WTC11 (cell line): ENCODE results near the gene DLG1. TPM values are rescaled to one million over a fixed set of nuclear protein-coding genes. Genes with fewer than 3 reads are reported as not detected.

Source experiments
- ATAC-seq: fragments of 200-7000 bp; cut with Tn5 transposase; 2 replicates; pipeline ENCODE4 v1.10.0; 2021; ENCODE audit warnings: mild to moderate bottlenecking, moderate library complexity
- CTCF ChIA-PET: fragments of 300-600 bp; sonication (Branson Sonifier 250); formaldehyde crosslinking; loops from one replicate; lab custom pipeline; 2021; ENCODE audit warnings: antibody characterized with exemption; lab: Charles Lee
- POLR2A ChIA-PET: fragments of 350-600 bp; sonication (Branson Sonifier 250); formaldehyde crosslinking; loops from one replicate; lab custom pipeline; 2021; ENCODE audit warnings: antibody characterized with exemption; lab: Charles Lee
- DNase-seq: peaks from one replicate; pipeline ENCODE4 v3.0.0; 2021; ENCODE audit warnings: low spot score
- H3K27ac Mint-ChIP-seq: 2 replicates; pipeline ENCODE4 v1.8.0; 2021; ENCODE audit warnings: mixed read lengths
- H3K27me3 Mint-ChIP-seq: 2 replicates; pipeline ENCODE4 v1.8.0; 2021; ENCODE audit warnings: low read depth, mild to moderate bottlenecking, moderate library complexity, mixed read lengths
- H3K36me3 Mint-ChIP-seq: 2 replicates; pipeline ENCODE4 v1.8.0; 2021; ENCODE audit warnings: mixed read lengths
- H3K4me1 Mint-ChIP-seq: 2 replicates; pipeline ENCODE4 v1.8.0; 2022; ENCODE audit warnings: mixed read lengths
- H3K4me3 Mint-ChIP-seq: 2 replicates; pipeline ENCODE4 v1.8.0; 2021; ENCODE audit warnings: mild to moderate bottlenecking, moderate library complexity, mixed read lengths
- H3K9me3 Mint-ChIP-seq: 2 replicates; pipeline ENCODE4 v1.8.0; 2021; ENCODE audit warnings: mixed read lengths
- ATF6 ChIP-seq: sonication (generic); formaldehyde crosslinking; IDR thresholded peaks from 2 replicates; pipeline ENCODE4 v1.8.1; 2023; ENCODE audit warnings: mild to moderate bottlenecking, missing genetic modification reagents
- E2F5 ChIP-seq: sonication (generic); formaldehyde crosslinking; IDR thresholded peaks from 2 replicates; pipeline ENCODE4 v1.8.1; 2022; ENCODE audit warnings: mild to moderate bottlenecking, moderate library complexity, missing genetic modification reagents
- FOXK1 ChIP-seq: sonication (generic); formaldehyde crosslinking; IDR thresholded peaks from 2 replicates; pipeline ENCODE4 v1.8.0; 2022; ENCODE audit warnings: mild to moderate bottlenecking, moderate library complexity, missing genetic modification reagents
- HMGXB4 ChIP-seq: sonication (generic); formaldehyde crosslinking; IDR thresholded peaks from 2 replicates; pipeline ENCODE4 v1.8.1; 2023; ENCODE audit warnings: mild to moderate bottlenecking, moderate library complexity, missing genetic modification reagents
- JUN ChIP-seq: sonication (generic); formaldehyde crosslinking; IDR thresholded peaks from 2 replicates; pipeline ENCODE4 v1.8.0; 2023; ENCODE audit warnings: mild to moderate bottlenecking, missing genetic modification reagents
- KAT7 ChIP-seq: sonication (generic); formaldehyde crosslinking; IDR thresholded peaks from 2 replicates; pipeline ENCODE4 v1.8.1; 2023; ENCODE audit warnings: missing genetic modification reagents, mild to moderate bottlenecking, borderline replicate concordance
- NFE2L1 ChIP-seq: sonication (generic); formaldehyde crosslinking; IDR thresholded peaks from 2 replicates; pipeline ENCODE4 v1.8.1; 2023; ENCODE audit warnings: missing genetic modification reagents
- SP1 ChIP-seq: sonication (generic); formaldehyde crosslinking; conservative IDR thresholded peaks from 2 replicates; pipeline ENCODE4 v1.8.1; 2022; ENCODE audit warnings: missing genetic modification reagents
- TEAD4 ChIP-seq: sonication (generic); formaldehyde crosslinking; IDR thresholded peaks from 2 replicates; pipeline ENCODE4 v1.8.0; 2022; ENCODE audit warnings: mild to moderate bottlenecking, missing genetic modification reagents
- TP53 ChIP-seq: sonication (generic); formaldehyde crosslinking; IDR thresholded peaks from 2 replicates; pipeline ENCODE4 v1.8.1; 2023; ENCODE audit warnings: mild to moderate bottlenecking, missing genetic modification reagents
- ZBTB21 ChIP-seq: sonication (generic); formaldehyde crosslinking; IDR thresholded peaks from 2 replicates; pipeline ENCODE4 v1.8.1; 2023; ENCODE audit warnings: mild to moderate bottlenecking, missing genetic modification reagents, borderline replicate concordance
- ZNF263 ChIP-seq: sonication (generic); formaldehyde crosslinking; IDR thresholded peaks from 2 replicates; pipeline ENCODE4 v1.8.1; 2022; ENCODE audit warnings: low read depth, mild to moderate bottlenecking, moderate library complexity, missing genetic modification reagents
- ZNF423 ChIP-seq: fragments of 250-450 bp; sonication (Bioruptor Pico); IDR thresholded peaks from 2 replicates; pipeline ENCODE4 v2.1.2; 2022; ENCODE audit warnings: mild to moderate bottlenecking, moderate library complexity
- total RNA-seq: library from RNA; stranded (reverse); gene quantifications from 3 replicates; pipeline ENCODE4 v1.2.3, GENCODE V29; 2021
- TF ChIP-seq, protein P1 (sequence below): fragments of 200-600 bp; IDR thresholded peaks from 2 replicates; pipeline ENCODE4 v1.8.0; 2022; ENCODE audit warnings: antibody characterized with exemption
- TF ChIP-seq, protein P2 (sequence below): sonication (generic); formaldehyde crosslinking; IDR thresholded peaks from 2 replicates; pipeline ENCODE4 v1.8.1; 2022; ENCODE audit warnings: missing genetic modification reagents, borderline replicate concordance
- TF ChIP-seq, protein P3 (sequence below): fragments of 250-450 bp; sonication (Bioruptor Pico); IDR thresholded peaks from 2 replicates; pipeline ENCODE4 v1.9.0; 2021; ENCODE audit warnings: mild to moderate bottlenecking

Gene DLG1
- total RNA-seq, 1 experiment from 2014 or later = 81.1 TPM

- Mint-ChIP-seq H3K36me3 (no peaks in the 10 kb centered on the region), H3K4me1 (peaks cover 15% of the 10 kb centered on the region), H3K9me3 (no peaks in the 10 kb centered on the region), H3K27me3 (peaks cover 29% of the 10 kb centered on the region), H3K27ac (no peak overlapping the region), H3K4me3 (no peak overlapping the region)
- TF ChIP-seq, protein P1, sequence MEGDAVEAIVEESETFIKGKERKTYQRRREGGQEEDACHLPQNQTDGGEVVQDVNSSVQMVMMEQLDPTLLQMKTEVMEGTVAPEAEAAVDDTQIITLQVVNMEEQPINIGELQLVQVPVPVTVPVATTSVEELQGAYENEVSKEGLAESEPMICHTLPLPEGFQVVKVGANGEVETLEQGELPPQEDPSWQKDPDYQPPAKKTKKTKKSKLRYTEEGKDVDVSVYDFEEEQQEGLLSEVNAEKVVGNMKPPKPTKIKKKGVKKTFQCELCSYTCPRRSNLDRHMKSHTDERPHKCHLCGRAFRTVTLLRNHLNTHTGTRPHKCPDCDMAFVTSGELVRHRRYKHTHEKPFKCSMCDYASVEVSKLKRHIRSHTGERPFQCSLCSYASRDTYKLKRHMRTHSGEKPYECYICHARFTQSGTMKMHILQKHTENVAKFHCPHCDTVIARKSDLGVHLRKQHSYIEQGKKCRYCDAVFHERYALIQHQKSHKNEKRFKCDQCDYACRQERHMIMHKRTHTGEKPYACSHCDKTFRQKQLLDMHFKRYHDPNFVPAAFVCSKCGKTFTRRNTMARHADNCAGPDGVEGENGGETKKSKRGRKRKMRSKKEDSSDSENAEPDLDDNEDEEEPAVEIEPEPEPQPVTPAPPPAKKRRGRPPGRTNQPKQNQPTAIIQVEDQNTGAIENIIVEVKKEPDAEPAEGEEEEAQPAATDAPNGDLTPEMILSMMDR = peak; percentile 46
- TF ChIP-seq ZBTB21 (no peak), ZNF423 (CRISPR knock-in tag) (peak; percentile 94), KAT7 (0 out of 2 replicates have a peak, but pooled peaks have one; percentile 47), SP1 (peak; percentile 59), HMGXB4 (peak; percentile 69), E2F5 (CRISPR knock-in tag) (peak; percentile 39; the same call in 1 of the 2 replicates), TEAD4 (CRISPR knock-in tag) (no peak), TP53 (peak; percentile 23; the same call in 1 of the 2 replicates), JUN (CRISPR knock-in tag) (no peak), NFE2L1 (CRISPR knock-in tag) (0 out of 2 replicates have a peak, but pooled peaks have one; percentile 23)
- DNase-seq (peak; percentile 59), ATAC-seq (peak; percentile 52)
- ChIA-PET CTCF (interaction anchor here (0.7 to 5.1 kb wide), 11 partner anchors 9 to 61 kb away, joined by 3 to 48 read pairs (median 4); partner anchors contain the start of genes MELTF and NCBP2), POLR2A (interaction anchor here (1.5 kb wide), 1 partner anchor 26 kb away, joined by 4 read pairs; no protein-coding TSS in a partner anchor)
Measured at GRCh38 chr3:197002701-197003454, 295.5 kb downstream of the DLG1 start.

DNA sequence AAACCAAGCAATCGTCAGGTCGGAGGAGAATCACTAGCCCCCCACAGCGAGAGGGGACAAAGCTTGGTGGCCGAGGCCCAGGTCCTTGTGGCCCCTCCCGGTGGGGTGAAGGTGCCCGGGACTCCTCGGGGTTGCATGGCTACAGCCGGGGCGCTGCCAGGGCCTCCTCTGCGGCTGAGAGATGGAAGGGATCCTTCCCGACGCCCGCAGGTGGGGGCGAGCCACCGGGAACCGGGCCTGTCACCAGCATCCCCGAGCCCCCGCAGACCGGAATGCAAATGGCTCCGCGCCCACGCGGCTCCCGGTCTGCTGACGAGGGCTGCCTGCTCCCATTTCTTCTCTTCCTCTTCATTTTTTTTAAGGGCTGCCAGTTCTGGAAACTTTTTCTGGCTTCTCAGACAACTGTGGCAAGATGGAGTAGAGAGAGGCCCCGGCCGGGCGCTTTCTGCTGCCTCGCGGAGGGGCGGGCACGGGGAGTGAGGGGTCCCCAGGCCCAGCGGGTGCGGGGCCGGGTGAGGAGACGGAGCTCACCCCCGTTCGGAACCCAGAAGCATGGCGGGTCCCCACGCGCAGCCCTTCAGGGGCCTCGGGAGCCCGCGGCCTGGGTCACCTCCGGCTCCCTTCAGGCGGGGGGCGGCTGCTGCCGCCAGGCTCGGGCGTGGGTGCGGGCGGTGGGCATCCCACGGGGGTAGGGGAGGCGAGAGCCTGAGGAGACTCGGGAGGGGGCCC, 296.3 kb downstream of the DLG1 start:
- Mint-ChIP-seq H3K27ac (0 out of 2 replicates have a peak overlapping the region, but pooled peaks have one; percentile 76), H3K9me3 (no peaks in the 10 kb centered on the region), H3K4me1 (peaks cover 15% of the 10 kb centered on the region)
- no peak for DNase-seq
- POLR2A ChIA-PET = interaction anchor here (1.5 kb wide), 1 partner anchor 27 kb away, joined by 4 read pairs; no protein-coding TSS in a partner anchor
- CTCF ChIA-PET = interaction anchor here (0.5 to 5.1 kb wide), 11 partner anchors 8 to 1202 kb away, joined by 3 to 48 read pairs (median 4); partner anchors contain the start of gene MELTF
- TF ChIP-seq ZNF263 (CRISPR knock-in tag) (no peak), FOXK1 (no peak), ATF6 (CRISPR knock-in tag) (no peak)
- TF ChIP-seq, protein P2, sequence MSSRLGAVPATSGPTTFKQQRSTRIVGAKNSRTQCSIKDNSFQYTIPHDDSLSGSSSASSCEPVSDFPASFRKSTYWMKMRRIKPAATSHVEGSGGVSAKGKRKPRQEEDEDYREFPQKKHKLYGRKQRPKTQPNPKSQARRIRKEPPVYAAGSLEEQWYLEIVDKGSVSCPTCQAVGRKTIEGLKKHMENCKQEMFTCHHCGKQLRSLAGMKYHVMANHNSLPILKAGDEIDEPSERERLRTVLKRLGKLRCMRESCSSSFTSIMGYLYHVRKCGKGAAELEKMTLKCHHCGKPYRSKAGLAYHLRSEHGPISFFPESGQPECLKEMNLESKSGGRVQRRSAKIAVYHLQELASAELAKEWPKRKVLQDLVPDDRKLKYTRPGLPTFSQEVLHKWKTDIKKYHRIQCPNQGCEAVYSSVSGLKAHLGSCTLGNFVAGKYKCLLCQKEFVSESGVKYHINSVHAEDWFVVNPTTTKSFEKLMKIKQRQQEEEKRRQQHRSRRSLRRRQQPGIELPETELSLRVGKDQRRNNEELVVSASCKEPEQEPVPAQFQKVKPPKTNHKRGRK (CRISPR knock-in tag) = no peak
- TF ChIP-seq, protein P3, sequence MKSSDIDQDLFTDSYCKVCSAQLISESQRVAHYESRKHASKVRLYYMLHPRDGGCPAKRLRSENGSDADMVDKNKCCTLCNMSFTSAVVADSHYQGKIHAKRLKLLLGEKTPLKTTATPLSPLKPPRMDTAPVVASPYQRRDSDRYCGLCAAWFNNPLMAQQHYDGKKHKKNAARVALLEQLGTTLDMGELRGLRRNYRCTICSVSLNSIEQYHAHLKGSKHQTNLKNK (CRISPR knock-in tag) = no peak
- TF ChIP-seq, protein P1 = no peak; the same call in 1 of the 2 replicates
- TF ChIP-seq, all 79 proteins: peak for 0
- peak; percentile 18 for ATAC-seq
- peaks cover 29% of the 10 kb centered on the region for H3K27me3 Mint-ChIP-seq
- peak overlapping the region; percentile 65 for H3K4me3 Mint-ChIP-seq
- H3K36me3 Mint-ChIP-seq = no peaks in the 10 kb centered on the region
